ENCODE results near the gene JAM3.

JAM3 gene

DNA sequence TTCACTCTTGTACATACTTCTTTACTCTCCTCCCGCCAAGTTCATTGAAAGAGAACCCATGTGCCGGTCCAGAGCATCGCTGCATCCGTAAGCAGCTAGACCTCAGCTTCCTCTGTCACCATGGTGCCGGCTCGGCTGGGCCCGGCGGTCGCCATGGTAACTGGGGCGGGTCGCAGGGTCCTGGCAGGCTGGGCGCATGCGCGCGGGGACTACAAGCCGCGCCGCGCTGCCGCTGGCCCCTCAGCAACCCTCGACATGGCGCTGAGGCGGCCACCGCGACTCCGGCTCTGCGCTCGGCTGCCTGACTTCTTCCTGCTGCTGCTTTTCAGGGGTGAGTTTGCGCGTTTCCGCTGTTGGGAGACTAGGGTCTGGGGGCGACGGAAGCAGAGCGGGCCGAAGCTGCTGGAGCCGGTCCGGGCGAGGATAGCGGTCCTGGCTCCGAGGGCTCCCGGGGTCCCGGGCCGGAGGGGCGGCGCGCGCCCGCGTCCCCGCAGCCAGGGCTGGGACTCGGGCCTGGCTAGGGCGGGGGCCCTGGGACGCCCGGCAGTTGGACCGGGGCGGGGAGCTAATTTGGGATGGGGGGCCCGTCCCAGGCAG lies at the start of gene JAM3:
JAM3 (plus strand) TSS at position 244 of the 597 bp plus-strand sequence; CDS start at position 256, 12 bp downstream.
- DNase-seq = peak; percentile 43

DNA sequence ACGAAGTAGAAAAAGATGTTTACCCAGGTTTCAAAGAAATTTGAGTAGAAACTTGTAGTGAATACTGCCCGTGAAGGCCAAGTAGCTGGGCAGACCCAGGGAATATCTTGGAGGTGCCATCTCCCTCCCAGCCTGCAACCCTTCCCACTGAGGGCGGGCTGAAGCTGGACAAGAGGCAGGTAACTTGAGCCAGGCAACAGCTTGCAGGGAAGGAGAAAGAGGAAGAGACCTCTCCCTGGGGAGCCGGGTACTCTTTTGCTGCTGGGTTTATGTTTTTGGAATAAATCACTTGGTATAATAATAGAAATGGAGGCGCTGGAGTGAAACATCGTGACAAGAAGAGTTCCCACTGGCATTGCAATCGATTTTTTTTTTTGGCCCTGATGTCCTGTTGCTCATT lies 49.4 kb upstream of the JAM3 start:
- no peak for DNase-seq

DNA sequence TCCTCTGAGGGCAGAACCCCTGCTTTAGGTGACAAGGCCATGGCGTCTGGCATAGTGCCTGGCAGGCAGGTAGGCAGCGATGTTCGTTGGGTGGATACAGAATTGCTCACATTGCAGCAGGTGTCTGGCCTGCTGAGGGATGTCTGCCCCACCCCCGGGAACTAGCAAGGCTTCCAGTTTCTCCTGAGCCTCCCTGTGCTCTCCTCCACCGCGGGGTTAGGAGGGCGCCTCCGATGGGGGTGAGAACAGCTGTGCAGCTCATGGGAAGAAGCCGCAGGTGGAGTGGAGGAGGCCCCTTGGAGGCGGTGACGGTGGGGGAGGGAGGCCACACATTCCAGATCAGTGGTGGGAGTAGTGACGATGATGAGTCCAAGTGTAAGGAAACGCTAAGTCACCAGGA lies 48.3 kb upstream of the JAM3 start:
- DNase-seq = no peak

DNA sequence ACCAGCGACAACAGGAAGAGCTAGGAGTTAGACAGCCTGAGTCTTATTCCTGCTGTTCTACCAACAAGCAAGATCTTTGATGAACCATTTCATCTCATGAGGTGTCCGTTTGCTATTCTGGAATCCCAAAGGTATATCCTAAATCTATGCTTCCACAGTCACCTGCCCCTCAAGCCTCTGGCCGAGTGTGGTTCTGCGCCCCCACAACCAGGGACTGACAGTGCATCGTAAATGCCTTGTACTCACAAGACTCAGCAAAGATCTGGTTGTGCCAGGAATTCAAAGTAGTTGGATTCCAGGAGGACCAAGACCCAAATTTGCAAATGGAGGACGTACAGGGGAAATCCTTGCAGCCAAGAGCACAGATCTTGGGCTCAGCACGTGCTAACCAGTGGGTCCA lies 47.5 kb upstream of the JAM3 start:
- no peak for DNase-seq

DNA sequence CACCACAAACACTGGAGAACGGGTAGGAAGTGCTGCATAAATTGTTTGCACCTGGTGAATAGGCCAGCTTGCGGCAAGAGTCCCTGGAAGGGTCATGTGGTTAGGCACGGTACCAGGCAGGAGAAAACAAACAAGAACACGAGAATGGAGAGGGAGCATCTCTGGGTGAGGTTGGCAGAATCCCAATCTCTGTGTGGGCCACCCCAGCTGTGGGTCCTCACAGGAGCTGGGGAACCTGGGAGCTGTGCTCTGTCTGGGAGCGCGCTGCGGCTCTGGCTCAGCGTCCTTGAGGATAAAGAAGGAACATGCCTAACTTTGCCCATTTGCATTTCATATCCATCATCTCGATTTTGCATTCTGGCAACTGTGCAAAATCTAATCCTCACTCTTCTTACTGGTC lies 46.1 kb upstream of the JAM3 start:
- no peak for DNase-seq

DNA sequence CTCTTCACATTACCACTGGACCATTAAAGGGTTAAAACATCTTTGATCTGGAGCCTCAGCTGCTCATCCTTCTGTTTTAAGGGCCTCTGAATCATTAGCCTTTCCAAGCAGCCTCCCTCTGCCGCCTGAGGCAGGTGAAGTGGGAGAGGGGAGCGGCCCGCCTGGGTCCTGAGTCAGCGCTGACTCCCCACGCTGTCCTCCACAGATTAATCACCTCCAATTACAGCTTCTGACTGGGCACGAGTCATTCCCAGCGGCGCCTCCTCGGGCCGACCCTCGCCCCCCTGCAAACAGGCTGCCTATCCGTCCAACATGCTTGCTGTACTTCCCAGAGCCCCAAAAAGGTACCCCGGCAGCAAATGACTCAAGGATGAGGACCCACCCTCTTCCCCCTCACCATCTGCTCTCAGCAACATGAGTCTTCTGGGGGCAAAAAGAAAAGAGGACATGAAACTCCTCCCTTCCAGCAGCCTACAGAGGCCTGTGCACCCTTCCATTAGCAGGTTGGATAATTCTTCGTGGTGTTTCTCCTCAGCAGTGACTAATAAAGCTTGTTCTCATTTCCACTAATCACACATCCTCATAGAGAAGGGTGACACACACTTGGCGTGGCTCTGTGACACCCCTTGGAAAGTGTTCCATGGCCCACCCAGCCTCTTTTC lies 44.3 kb upstream of the JAM3 start:
- DNase-seq = no peak

DNA sequence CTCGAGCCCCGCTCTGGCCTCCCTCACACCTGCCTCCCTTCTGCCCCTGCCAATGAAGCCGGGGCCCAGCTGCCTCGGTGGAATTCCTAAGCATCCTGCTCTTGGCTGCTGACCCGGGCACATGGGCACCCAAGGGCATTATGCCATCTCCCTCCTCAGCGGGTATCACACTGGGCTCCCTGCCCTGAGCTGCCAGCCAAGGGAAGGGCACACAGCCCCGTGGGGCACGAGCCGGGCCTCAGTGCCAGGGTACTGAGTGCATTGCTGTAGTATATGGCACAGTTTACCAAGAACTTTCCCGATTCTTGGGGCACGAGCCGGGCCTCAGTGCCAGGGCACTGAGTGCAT lies 43.8 kb upstream of the JAM3 start:
- no peak for DNase-seq

DNA sequence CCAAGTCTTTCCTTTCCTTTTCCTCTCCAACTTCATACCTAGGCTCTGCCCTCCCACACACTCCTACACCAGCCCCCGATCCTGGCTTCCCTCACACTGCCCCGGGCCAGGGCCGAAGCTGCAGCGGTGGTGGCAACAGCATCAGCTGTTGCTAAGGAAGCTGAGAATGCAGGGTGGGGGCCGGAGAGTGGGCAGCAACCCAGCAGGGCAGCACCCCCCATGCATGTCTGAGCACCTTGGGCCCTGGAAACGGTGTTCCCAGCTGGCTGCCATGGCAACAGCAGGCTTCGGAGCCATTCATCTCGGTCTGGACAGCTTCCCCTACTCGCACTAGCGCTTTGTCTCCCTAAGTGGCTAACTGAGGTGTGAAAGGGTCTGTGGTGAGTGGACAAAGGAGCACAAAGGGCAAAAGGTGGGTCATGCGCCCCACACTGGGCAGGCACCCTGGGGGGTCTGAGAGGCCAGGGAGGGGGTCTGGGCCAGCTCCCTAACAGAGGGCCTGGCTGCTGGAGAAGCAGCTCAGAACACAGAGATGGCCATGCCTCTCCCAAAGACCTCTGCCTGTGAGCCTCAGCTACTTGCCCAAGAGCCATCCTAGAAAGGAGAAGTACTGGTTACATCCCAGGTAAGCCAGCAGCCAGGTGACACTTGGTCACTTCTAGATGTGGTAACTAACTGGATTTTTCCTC lies 42.1 kb upstream of the JAM3 start:
- no peak for DNase-seq

DNA sequence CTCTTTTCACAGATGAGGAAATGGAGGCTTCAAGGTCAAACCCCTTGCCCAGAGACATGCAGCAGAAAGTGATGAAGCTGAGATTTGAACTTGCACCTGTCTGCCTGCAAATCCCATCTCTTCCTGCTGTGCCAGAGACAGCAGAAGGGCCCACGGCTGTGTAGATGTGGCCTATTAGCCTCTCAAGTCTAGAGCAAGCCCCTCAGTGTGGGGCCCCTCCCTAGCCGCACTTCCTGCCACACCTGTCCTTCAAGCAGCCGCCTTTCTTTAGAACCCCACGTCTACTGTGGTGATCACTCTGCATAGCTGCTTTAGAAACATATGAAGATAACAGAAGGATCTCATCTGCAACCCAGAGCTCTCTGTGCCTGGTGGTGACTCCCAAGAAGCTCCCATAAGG lies 41.2 kb upstream of the JAM3 start:
- DNase-seq = no peak

DNA sequence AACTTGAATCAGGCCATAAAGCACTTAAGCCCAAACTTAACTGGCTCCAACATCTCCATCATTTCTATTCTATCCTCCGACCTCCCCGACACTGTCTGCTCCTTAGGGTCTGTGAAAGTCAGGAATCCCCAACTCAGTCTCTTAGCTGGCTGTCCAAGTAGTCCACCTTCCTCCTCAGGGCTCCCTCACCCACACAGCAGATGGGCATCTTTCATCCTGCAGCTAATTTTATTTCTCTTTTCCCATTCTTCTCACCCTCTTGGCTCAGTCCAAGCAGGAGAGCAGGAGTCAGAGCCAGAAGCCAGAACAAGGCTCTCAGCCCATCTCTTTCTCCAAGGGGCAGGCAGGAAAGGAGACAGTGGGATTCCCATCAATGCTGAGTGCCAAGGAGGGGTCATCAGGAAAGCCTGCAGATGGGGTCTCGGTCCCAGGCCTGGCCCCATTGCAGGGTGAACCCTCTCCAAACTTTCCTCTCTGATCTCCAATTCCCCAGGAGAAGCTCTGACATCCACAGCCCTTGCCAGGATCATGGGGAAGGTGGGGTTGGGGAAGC lies 40.4 kb upstream of the JAM3 start:
- DNase-seq = no peak

DNA sequence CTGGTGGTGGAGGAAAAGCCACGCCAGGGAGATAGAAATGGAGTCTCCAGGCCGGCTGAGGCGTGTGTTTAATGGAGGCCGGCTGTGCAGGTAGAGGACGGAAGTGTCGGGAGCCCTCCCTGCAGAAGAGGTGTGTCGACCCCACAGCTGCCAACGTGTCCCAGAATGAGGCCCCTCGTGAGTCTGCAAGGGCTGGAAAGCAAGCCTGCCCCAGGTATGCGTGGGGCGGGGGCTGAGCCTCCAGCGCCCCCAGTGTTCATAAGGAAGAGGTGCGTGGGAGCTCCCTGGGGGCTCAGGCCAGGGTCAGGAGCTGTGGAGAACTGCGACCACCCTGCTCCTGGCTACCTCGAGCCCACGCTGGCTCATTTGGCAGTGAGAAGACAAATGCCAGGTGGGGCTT lies 38.0 kb upstream of the JAM3 start:
- DNase-seq = no peak

DNA sequence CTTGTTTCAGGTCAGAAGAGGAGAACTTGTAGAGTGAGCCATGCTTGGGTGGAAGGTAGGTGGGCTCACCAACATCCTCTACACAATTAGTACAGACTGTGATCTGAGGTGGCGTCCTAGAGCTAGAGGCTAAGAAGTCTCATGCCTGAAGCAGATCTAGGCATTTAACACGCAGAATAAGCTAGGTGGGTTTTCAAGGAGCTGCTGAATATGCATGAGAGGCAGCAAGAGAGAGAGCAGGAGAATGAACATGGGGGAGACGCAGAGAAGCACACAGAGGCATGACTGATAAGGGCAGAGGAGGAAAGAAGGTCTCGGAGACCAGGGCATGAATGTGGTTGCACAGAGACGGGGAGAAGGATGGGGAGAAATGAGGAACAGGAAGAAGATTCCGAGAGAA lies 36.8 kb upstream of the JAM3 start:
- no peak for DNase-seq

DNA sequence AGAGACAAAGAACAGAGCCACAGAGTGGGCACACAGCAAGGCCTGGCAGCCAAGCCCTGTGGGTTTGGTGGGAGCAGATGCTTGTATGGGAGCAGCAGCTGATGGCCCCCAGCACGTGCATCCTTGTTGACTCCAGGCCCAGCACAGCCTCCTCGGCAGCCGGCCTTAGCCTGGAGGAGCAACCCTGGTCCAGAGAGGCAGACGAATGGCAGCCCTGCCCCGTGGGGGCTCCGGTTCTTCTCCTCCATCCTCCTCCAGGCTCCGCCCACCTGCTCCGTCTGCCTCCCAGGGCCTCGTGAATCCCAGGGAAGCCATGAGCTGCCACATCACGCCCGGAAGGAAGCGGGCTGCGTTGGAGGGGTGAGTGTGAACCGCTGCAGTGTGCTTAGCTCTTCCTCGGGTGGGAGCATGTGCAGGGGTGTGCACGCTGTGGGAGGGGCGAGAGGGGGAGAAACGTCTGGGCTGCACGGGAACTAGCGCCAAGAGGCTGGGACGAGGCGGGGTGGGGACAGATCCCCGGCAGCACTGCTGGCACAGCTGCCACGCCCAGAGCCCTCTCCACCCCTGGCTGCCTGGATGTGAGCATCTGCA lies 36.3 kb upstream of the JAM3 start:
- no peak for DNase-seq

DNA sequence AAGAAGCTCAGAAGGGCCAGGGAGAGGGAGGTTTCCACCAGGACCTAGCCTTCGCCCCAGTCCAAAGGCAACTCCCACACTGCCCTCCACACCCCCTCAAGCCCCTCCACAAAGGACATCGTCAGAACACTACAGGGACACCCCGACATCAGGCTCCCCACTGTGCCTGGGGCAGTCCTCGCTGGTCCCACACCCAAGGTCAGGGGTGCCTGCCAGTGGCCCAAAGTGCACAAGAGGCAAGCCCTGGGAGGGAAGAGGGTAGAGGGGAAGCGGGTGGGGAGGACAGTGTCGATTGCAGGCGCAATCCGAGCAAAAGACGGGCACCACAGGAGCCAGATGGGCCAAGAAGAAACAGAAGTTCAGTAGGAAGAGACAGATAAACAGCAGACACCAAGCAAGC lies 35.6 kb upstream of the JAM3 start:
- no peak for DNase-seq

DNA sequence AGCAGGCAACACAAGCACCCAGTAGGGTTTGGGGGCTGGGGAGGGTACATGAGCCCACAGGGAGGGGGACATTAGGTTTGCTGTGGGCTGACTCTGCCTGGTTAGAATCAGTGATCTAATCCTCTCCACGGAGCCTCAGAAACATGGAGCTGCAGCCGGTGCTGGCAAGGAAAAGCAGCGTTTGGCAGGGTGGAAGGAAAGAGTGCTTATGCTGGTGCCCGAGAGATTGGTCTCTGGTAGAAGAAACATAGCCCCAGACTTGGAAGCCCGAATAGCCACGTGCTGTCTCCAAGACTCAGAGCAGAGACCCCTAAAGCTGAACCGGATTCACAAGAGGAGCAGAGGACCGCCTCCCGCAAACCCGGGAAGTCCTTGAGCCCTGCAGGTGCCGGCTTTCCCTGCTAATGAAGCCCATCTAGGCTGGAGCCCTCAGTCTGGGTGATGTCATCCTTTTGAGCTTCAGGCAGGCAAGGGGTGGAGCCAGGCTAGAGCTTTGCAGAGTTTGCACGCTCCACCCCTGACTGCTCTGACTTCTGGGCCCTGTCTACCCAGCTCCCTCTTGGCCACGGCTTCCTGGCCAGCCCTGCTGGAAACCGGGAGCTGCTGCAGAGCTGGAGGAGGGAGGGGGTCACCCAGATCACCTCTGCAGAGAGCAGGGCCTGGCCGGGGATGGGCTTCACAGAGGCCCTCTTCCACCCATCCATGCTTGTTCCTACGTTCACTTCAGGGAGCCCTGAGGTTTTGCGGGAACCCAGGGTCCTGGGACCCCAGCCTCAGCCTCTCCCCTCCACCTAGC lies 35.0 kb upstream of the JAM3 start:
- DNase-seq = no peak

DNA sequence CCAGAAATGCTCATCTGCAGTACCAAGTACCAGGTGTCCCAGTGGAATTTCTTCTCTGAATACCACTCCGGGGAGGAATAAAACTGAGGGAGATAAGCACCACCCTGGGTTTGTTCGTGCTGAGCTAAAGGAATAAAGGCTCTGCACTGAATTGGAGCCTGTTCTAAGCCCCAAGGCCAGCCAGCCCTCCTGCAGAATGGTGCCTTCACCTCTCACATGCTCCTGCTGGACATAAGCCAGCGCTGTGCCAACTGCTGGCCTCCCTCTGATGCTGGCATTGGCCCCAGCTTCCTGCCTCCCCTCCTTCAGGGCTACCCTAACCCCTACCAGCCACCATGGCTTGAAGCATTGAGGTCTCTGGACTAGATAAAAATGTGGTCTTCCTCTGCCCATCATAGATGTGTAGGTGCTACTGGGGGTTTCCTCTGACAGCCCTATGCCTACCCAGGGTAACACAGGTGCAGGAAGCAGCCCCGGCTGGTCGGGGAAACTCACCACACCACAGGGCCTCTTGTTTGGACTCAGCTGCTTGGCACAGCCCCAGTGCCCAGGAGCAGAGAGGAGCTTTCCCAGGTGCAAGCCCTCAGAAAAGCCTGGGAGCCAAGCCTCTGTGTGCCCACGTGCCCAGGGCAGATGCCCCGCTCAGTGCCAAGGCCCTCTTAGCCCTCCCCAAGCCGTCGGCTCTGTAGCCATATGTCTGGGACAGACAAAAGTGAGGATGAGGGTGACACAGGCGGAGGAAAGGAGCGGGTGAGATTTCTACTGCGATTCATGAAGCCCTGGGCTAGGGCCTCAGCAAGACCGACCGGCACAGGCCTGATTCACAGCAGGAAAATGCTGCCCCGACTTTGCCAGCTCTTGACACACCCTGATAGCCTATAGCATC lies 34.1 kb upstream of the JAM3 start:
- no peak for DNase-seq

DNA sequence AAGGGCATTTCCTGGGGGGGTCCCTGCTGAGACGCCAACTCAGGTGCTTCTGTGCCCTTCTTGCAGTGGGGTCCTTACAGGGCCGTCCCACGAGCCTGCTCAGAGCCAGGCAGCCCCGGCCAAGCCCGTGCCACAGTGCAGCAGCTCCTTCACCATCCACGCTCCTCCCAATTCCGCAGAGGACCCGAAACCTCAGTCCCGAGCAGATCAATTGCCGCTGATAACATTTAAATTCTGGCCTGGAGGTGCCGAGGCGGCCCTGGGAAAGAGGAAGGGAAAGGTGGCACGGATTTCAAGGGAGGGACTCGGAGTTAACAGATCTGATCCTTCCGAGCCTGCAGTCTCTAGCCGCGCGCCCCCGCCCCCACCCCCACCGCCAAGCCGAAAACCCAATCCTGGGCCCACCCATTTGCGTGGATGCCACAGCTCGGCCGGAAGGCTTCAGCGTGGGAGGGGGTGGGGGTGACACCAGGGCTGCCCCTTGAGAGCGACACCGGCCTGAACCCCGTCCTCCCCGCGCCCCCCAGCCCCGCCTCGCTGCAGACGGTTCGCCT lies 32.3 kb upstream of the JAM3 start:
- DNase-seq = no peak

DNA sequence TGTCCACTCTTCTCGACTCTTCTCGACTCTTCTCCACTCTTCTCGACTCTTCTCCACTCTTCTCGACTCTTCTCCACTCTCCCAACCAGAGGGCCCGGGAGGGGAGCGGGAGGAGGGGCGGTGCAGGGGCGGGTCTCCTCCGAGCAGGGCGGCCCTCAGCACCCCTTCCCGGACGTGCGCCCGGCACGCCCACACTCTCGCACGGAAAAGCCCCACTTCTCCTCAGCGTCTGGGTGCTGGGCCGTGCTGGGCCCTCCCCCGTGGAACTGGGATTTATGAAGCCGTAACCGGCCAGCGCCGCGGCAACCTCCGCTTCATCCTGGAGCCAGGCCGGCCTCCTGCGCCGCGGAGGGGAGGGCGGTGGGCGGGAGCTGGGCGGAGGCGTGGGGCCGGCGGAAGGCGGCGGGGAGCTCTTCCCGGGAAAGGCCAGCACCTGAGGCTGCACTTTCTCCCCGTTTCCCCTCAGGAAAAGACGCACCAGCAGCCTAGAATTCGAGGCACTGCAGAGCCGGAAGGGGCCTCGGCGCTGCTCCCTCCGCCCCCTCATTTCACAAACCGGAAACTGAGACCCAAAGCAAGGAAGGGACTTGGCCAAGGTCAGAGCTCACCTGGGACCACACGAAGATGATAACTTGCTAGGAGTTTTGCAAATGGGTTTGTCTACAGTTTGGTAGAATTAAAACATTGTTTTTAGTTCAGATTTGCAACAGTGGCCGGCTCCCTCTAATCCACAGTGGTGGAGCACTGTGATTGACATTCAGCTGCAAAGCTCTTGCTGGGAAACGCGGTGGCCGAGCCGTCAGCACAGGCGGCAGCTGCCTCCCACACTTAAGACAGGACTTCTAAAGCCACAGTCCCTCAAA lies 31.6 kb upstream of the JAM3 start:
- DNase-seq = no peak

DNA sequence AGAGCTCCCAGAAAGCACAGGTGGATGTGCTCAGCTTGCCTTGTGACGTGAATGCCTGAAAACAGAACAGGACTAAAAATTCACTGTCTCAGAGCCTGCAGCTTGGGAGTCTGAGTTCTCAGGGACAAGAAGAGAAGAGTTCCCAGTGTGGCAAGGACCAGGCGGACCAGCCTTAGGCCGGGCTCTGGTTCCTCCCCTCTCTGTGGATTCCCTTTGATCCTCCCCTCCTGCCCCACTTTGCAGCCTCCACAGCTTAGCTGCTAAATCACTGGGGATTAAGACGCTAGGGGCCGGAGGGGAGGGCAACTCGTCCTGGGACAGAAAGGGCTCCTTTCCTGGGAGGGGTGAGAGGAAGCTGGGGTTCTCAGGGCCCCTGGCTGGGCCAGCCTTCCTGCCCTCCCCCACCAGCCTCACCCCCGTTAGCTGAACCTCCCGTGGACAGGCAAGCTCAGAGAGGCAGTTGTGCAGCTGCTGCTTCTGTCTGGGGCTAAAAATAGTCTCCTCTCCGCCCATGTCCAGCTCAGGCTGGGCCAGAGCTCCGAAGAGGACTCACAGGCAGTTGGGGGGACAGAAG lies 29.9 kb upstream of the JAM3 start:
- DNase-seq = no peak

DNA sequence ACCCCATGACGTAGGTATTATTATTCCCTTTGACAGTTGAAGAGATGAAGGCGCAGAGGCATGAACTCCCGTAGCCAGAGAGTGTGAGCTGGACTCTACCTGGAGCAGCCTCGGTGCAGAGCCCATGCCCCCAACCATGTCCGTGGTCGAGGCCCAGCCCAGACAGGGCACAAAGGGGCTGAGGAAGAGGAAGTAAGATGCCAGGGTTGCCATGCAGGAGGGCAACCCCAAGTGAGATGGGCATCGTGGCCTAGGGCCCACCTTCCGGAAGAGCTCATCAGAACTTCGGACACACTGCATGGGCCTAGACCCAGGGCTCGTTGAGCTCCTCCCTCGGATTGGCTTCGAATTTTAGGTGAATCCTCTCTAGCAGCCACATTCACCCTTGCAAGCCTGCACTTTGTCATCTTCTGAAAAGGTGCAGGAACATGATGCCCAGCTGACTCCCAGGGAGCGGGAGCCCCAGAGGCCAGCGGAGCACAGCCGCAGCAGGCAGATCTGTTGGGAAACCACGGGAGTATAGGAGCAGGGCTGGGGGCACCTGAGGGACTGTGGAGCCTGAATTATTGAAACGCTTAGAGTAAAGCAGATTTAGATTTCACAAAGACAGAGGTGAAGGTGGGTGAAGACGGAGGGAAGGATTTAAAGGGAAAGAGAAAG lies 29.0 kb upstream of the JAM3 start:
- no peak for DNase-seq

Measured in SIG-M5 (cell line).